ENCODE measurements around the gene TMEM114.

Gene TMEM114

GRCh38 chr16:8572063-8572918 is 18.0 kb downstream of the TMEM114 start:
- TF ChIP-seq SIN3A (IDR thresholded peaks at IDR 0.05; ENCODE audit: borderline replicate concordance, insufficient read depth, low read length) (no peak), REST (IDR thresholded peaks at IDR 0.05; ENCODE audit: insufficient read depth in 1 of 2, low read depth in 2 of 2, low read length in 2 of 2) (no peak), POLR2AphosphoS5 (IDR thresholded peaks at IDR 0.05; ENCODE audit: low read depth, low read length) (no peak), FOXP2 (optimal IDR thresholded peaks at IDR 0.05; ENCODE audit: borderline replicate concordance, extremely low read depth, extremely low read length, insufficient read depth) (no peak), TAF1 (IDR thresholded peaks at IDR 0.05; ENCODE audit: borderline replicate concordance, insufficient read depth, low read length) (no peak)

- TF ChIP-seq SIN3A (IDR thresholded peaks at IDR 0.05; ENCODE audit: borderline replicate concordance, insufficient read depth, low read length) (no peak), FOXP2 (optimal IDR thresholded peaks at IDR 0.05; ENCODE audit: borderline replicate concordance, extremely low read depth, extremely low read length, insufficient read depth) (no peak), REST (IDR thresholded peaks at IDR 0.05; ENCODE audit: insufficient read depth in 1 of 2, low read depth in 2 of 2, low read length in 2 of 2) (no peak), TAF1 (IDR thresholded peaks at IDR 0.05; ENCODE audit: borderline replicate concordance, insufficient read depth, low read length) (no peak), POLR2AphosphoS5 (IDR thresholded peaks at IDR 0.05; ENCODE audit: low read depth, low read length) (no peak)
Measured at GRCh38 chr16:8571061-8571596, 19.2 kb downstream of the TMEM114 start.

- TF ChIP-seq TAF1 (IDR thresholded peaks at IDR 0.05; ENCODE audit: borderline replicate concordance, insufficient read depth, low read length) (no peak), SIN3A (IDR thresholded peaks at IDR 0.05; ENCODE audit: borderline replicate concordance, insufficient read depth, low read length) (no peak), REST (IDR thresholded peaks at IDR 0.05; ENCODE audit: insufficient read depth in 1 of 2, low read depth in 2 of 2, low read length in 2 of 2) (no peak), FOXP2 (optimal IDR thresholded peaks at IDR 0.05; ENCODE audit: borderline replicate concordance, extremely low read depth, extremely low read length, insufficient read depth) (no peak), POLR2AphosphoS5 (IDR thresholded peaks at IDR 0.05; ENCODE audit: low read depth, low read length) (no peak)
Measured at GRCh38 chr16:8569650-8570346, 20.5 kb downstream of the TMEM114 start.

GRCh38 chr16:8568231-8568617 is 22.1 kb downstream of the TMEM114 start:
- TF ChIP-seq FOXP2 (optimal IDR thresholded peaks at IDR 0.05; ENCODE audit: borderline replicate concordance, extremely low read depth, extremely low read length, insufficient read depth): no peak
- no peak for TF ChIP-seq REST (IDR thresholded peaks at IDR 0.05; ENCODE audit: insufficient read depth in 1 of 2, low read depth in 2 of 2, low read length in 2 of 2)
- TF ChIP-seq SIN3A (IDR thresholded peaks at IDR 0.05; ENCODE audit: borderline replicate concordance, insufficient read depth, low read length): no peak
- TF ChIP-seq POLR2AphosphoS5 (IDR thresholded peaks at IDR 0.05; ENCODE audit: low read depth, low read length): no peak
- no peak for TF ChIP-seq TAF1 (IDR thresholded peaks at IDR 0.05; ENCODE audit: borderline replicate concordance, insufficient read depth, low read length)

Data from PFSK-1 (cell line).